AML-193 (cell line): ENCODE measurements around the gene SIGMAR1.

Source experiments
- DNase-seq, 2 experiments: peaks; one replicate each; lab custom pipeline; 2025; lab: John Stamatoyannopoulos, UW

The SIGMAR1 gene

GRCh38 chr9:34603610-34604231 is 33.9 kb downstream of the SIGMAR1 start:
- peak; percentile 59 to 64 for DNase-seq

- no peak for DNase-seq
Observed at GRCh38 chr9:34601937-34602573, 35.5 kb downstream of the SIGMAR1 start.

GRCh38 chr9:34600908-34601307 is 36.7 kb downstream of the SIGMAR1 start:
- DNase-seq: no peak

GRCh38 chr9:34599546-34599945 is 38.0 kb downstream of the SIGMAR1 start:
- no peak for DNase-seq

GRCh38 chr9:34594177-34594576 is 43.4 kb downstream of the SIGMAR1 start:
- no peak for DNase-seq

GRCh38 chr9:34592895-34593601 is 44.5 kb downstream of the SIGMAR1 start:
- DNase-seq: no peak

- no peak for DNase-seq
Observed at GRCh38 chr9:34591917-34592866, 45.4 kb downstream of the SIGMAR1 start.

- peak; percentile 21 to 40 for DNase-seq
Observed at GRCh38 chr9:34591248-34591916, 46.2 kb downstream of the SIGMAR1 start.

GRCh38 chr9:34590381-34591247 is 47.0 kb downstream of the SIGMAR1 start:
- DNase-seq: no peak

GRCh38 chr9:34589636-34590380 is 47.8 kb downstream of the SIGMAR1 start, which contains the start of gene CNTFR:
CNTFR (minus strand) TSS chr9:34589724; CDS start chr9:34568981, 20,743 bp downstream.
- DNase-seq: no peak

- no peak for DNase-seq
Observed at GRCh38 chr9:34588671-34589635, 48.6 kb downstream of the SIGMAR1 start.

GRCh38 chr9:34587271-34587670 is 50.3 kb downstream of the SIGMAR1 start:
- DNase-seq: no peak

GRCh38 chr9:34585946-34586669 is 51.5 kb downstream of the SIGMAR1 start:
- no peak for DNase-seq

- DNase-seq: no peak
Observed at GRCh38 chr9:34584970-34585369, 52.6 kb downstream of the SIGMAR1 start.
